ENCODE data around the gene TRIM7.
"Not testable (repeated sequence)": the region's sequence is repeated elsewhere in the genome, so short reads cannot be mapped to it uniquely, and the experiment has no call there.

TRIM7 gene

DNA sequence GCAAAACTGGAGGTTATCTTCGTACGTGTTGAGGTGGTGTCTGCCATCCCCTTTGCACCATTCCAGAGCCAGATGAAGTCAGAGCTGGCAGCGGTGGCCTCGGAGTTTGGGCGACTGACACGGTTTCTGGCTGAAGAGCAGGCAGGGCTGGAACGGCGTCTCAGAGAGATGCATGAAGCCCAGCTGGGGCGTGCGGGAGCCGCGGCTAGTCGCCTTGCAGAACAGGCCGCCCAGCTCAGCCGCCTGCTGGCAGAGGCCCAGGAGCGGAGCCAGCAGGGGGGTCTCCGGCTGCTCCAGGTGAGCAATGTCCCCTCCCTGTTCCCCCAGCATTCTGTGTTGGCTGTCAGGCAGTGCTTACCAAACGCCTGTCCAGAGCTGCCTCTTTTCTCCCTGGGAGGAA lies 27.6 kb upstream of the TRIM7 start:
- DNase-seq, result no peak

GRCh38 chr5:181231432-181231831 lies 26.4 kb upstream of the TRIM7 start:
- no peak for DNase-seq

- no peak for DNase-seq
Observed at GRCh38 chr5:181230551-181230950, 25.6 kb upstream of the TRIM7 start.

DNA sequence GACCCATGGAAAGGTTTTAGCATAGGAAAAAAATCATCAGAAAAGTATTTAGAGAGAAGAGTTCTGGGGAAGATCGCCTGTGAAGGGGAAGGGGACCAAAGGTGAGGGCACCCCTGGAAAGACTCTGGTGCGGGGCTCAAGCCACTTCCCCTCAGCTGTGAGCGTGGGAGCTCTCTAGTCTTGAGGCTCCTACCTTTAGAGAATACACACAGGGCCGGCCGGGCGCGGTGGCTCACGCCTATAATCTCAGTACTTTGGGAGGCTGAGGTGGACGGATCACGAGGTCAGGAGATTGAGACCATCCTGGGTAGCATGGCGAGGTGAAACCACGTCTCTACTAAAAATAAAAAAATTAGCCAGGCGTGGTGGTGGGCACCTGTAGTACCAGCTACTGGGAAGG lies 25.0 kb upstream of the TRIM7 start:
- no peak for DNase-seq

DNA sequence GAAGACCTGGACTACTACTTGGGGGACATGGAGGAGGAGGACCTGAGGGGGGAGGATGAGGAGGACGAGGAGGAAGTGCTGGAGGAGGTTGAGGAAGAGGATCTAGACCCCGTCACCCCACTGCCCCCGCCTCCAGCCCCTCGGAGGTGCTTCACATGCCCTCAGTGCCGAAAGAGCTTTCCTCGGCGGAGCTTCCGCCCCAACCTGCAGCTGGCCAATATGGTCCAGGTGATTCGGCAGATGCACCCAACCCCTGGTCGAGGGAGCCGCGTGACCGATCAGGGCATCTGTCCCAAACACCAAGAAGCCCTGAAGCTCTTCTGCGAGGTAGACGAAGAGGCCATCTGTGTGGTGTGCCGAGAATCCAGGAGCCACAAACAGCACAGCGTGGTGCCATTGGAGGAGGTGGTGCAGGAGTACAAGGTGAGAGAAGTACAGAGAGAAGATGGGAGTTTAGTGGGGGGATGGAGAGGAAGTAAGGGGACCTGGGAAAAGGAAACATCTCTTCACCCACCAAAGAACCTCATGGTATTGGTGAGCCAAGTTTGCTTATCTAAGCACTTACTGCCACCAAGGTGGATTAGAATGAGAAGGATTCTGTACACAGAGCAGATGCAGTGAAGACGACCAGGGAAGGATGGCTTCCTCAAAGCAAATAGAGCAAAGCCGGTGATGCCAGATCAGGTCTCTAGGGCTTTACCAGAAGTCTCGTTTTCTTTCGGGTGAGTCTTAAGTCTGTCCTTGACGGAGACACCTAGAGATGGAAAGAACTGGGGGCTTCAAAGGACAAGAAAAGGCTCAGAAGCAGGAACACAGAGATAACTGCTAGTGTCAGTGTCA lies 19.6 kb upstream of the TRIM7 start:
- peak; percentile 57 for DNase-seq

- no peak for DNase-seq
Observed at GRCh38 chr5:181223729-181224389, 18.9 kb upstream of the TRIM7 start.

DNA sequence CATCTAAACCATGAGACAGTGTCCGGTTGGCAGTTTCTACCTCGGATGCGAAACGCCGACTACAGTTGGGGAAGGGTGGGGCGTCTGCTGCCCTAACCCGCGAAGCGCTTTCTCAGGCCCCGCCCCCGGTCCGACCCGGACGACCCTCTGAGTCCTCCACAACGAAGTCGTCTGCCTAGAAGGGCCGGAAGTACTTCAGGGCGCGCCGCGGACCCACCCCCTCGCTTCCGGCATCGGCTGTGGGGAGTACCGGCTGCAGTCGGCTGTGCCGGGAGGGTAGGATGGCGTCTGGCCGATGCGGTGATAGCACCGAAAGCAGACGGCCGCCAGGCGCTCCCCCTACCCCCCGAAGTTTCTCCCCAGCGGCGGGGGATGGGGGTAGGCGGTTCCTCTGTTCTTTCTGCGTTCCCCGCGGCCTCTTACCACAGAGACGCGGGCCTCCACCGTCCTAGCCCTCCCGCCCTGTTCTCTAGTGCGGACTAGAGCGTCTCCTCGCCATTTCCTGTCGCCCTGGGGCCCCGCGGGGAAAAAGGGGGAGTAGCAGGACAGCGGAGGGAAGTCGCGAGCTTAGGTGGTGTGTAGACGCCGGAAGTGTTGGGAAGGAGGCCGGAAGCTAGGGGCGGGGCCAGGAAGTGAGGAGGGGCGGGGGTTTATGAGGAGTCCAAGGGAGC lies 18.2 kb upstream of the TRIM7 start, which contains the start of gene TRIM41:
TSS of gene TRIM41 (plus strand) at position 224 of the 671 bp plus-strand sequence. CDS start 719 bp downstream, outside the sequence.
- DNase-seq, result peak; percentile 98

DNA sequence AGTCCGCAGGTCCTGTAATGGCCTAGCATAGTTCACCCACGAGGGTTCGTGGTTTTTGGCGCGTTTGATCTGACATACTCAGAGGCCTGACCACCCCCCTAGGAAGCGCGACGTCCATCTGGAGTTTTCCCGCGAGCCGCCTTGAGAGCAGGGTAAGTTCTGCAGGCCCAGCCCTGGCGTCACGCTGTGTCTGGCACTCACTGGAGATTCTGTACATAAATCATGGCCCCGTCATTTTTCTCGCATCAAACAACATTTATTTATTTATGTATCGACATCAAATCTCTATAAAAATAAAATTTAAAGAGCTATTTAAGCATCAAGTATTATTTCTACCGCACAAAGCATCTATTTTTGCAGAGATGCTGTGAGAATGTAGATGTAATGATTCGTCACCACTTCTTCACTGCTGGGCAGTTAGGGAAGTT lies 17.6 kb upstream of the TRIM7 start:
- no peak for DNase-seq

DNA sequence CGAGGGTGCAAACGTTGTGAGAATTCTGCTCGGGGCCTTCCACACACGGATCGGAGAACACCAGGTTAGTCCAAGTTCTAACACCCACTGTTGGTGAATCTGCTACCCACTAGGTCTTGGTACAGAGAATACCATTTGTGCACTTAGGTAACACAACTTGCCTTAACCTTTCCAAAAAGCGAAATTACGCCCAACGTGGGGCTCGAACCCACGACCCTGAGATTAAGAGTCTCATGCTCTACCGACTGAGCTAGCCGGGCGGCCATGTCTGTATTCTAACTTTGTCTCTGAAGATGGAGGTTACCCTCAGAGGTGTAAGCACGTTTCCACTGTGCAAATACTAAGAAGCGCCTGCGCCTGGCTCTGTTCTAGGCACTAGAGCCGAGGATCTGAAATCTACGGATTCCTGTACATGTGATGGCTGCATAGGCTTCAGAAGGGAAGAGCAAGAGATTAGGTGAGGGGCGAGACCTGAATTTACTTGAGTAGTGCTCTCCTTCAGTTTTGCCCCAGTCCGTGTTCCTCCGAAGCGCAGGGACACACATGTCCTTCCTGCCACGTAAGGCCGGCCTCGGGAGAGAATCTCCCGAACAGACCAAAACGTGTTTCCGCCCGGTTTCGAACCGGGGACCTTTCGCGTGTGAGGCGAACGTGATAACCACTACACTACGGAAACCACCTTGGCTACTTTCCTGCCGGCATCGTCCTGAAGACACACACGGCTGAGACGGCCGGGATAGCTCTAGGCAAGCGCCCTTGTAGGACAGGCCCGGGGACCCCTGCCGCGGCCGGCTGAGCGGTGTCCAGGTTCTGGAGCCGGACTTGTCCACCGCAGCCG lies 17.0 kb upstream of the TRIM7 start:
- DNase-seq, result peak; percentile 97

GRCh38 chr5:181221105-181221791 lies 16.3 kb upstream of the TRIM7 start:
- DNase-seq, result peak; percentile 76

GRCh38 chr5:181220178-181220515 lies 15.2 kb upstream of the TRIM7 start:
- DNase-seq, result no peak

DNA sequence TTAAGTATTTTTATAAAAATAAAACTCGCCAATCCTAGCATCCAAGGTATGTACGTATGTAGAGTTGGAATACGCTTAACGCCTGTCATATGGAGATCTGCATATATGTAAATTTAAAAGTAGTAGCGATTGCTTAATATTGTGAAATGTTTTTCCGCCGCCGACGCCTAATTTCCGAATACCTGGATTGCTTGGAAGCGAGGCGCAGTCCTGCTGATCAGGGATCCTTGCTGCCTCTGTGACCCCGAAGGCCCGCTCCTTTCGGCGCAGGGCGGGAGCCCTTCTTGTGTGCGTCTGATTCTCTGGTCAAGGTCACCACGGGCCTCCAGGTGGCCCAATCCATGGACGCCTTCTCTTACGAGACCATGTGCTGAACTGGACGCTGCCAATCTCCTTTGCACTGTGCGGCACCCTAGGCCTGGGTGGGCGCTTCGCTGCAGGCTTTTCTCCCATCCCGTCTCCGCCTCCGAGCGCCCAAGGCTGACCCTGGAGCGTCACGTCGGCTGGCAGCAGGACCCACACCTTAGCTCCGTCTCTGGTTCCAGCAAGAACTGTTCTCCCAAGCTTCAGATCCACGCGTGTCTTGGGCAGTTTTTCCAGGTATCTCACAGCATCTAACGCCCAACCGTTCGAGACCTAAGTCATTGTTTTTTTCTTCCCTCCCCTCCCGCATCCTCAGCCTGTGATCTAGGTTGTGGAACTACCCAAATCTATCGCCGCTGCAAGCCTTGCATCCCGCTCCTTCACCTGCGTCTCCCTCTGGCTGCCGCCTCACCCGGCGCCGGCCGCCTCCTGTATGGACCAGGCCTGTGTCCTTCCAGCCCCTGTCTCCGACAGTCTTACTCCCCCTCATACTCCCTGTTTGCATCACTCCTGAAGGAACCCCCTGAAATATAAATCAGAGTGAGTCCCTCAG lies 14.5 kb upstream of the TRIM7 start:
- DNase-seq, result no peak

GRCh38 chr5:181218795-181219124 lies 13.8 kb upstream of the TRIM7 start:
- DNase-seq, result no peak

DNA sequence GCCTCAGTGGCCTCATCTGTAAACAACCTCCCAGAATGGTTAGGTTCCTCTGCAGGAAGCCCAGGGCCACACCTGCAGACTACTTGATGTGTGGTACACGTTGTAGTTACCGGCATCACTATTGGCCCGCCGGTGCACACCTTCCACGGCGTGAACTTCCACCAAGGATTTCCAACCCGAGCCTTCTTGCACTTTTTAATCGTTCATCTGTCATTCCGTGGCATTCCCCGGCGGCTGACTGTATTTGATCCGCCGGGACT lies 12.7 kb upstream of the TRIM7 start:
- DNase-seq, result peak; percentile 61

- DNase-seq, result peak; percentile 76
Observed at GRCh38 chr5:181217111-181217802, 12.3 kb upstream of the TRIM7 start.

DNA sequence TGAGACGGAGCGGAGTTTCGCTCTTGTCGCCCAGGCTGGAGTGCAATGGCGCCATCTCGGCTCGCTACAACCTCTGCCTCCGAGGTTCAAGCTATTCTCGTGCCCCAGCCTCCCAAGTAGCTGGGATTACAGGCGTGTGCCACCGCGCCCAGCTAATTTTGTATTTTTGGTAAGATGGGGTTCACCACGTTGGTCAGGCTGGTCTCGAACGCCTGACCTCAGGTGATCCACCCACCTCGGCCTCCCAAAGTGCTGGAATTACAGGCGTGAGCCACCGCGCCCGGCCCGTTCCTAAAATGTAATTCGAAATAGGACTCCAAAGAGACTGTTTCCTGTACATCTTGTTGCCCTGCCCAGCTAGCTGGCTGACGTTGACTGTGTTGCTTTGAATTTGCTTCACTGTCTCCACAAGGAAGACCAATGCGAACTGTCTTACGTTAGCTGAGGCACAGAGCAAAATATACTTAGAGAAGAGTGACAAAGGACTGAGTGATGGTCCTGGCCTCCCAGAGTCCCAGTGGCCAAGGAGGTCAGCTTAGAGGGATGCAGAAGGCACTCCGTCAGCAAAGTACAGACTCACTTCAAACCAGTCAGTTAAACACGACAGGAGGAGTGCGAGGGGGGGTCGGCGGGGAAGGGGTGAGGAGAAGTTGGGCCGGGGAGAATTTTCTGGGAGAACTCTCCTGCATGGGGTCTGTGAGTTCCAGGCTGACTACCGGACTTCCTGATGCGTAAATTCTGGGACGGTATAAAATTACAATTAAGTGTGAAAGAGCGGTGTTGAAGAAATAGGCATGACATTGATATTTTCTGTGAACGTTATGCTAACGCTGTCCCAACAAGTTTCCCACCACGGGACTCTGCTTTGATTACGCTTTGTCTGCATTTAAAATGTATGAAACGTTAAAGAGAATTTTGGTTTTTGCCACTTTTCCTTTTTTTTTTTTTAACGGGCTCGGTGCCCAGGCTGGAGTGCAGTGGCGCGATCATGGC lies 11.3 kb upstream of the TRIM7 start:
- DNase-seq, result peak; percentile 41

DNA sequence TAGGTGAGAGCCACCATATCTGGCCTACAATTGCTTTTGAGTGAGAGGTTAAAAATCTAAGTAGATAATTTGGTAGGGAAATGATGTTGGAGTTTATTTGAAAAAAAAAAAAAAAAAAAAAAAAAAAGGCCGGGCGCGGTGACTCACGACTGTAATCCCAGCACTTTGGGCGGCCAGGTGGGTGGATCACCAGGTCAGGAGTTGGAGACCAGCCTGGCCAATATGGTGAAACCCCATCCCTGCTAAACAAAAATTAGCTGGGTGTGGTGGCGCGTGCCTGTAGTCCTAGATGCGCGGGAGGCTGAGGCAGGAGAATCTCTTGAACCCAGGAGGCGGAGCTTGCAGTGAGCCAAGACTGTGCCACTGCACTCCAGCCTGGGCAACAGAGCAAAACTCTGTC lies 9.3 kb upstream of the TRIM7 start:
- not testable (repeated sequence) for DNase-seq

DNA sequence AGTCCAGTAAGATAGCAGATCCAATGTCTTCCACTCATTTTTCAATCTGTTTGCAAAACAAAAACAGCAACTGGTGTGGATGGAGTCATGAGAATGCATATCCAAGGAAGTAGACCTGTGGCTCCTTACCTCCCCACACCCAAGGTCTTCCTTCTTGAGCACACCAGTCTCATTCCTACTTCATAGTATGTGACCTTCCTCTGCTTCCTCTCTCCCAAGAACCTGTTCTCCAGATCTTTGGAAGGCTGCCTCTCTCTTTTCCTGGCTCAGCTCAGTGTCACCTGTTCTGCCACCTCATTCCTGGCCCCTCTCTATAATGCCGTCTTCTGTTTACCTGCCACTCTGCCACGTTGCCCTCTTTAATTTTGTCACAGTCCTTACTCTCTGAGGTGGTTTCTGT lies 7.9 kb upstream of the TRIM7 start:
- no peak for DNase-seq

DNA sequence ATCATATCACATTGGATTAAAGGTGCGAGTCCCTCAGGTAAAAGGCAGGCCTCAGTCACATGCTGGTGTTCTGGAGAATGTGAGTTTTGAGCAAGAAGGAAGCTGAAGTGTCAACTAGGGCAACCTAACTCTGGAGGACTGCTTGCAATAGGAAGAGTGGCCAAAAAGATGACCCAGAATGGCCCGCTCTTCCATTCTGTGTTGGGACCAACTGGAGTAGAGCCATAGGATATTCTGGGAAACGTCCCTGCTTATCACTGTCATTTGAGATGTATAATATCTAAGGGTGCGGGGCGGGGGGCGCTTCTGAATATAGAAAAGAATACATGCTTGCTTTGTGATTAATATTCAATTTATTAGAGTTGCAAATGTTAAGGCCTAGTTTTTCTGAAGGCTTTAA lies 7.1 kb upstream of the TRIM7 start:
- no peak for DNase-seq

DNA sequence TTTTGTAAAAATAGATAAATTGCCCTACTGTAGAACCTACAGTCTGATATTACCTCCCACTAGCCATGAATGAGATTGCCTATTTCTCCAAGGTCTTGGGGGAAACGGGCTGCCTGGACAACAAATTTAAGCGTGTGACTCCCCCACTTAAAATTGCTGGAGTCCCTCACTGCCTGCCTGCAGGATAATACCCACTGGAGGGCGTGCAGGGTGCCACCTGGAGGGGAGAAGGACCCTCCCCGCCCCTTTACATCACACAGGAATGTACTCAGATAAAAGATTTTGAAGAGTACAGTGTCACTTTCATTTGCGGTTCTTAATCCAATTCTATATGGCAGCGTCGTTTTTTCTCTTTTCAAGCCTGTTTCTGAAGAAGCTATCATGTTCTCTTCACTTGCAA lies 6.2 kb upstream of the TRIM7 start:
- no peak for DNase-seq
